CD8-positive, alpha-beta memory T cell (primary cell): Measurements from ENCODE around the gene PDZD7. TPM values are rescaled to one million over a fixed set of nuclear protein-coding genes. Genes with fewer than 3 reads are reported as not detected.

Experiments
- CTCF ChIA-PET: fragments of 350-600 bp; sonication (Branson Sonifier 250); formaldehyde crosslinking; loops from one replicate; lab custom pipeline; 2021; ENCODE audit warnings: antibody characterized with exemption; lab: Charles Lee
- POLR2A ChIA-PET: fragments of 350-600 bp; sonication (Branson Sonifier 250); formaldehyde crosslinking; loops from one replicate; lab custom pipeline; 2021; ENCODE audit warnings: antibody characterized with exemption; lab: Charles Lee
- DNase-seq, 5 donors: peaks; one replicate each; pipeline versions ENCODE4 v3.0.0 to v3.0.0-alpha.2; 2020 to 2022; ENCODE audit warnings: mixed read lengths in 1 of 5
- H3K27ac ChIP-seq: one replicate; pipeline ENCODE4 v1.7.0; 2013; ENCODE audit warnings: low read depth, mild to moderate bottlenecking, low read length, moderate library complexity
- H3K27me3 ChIP-seq: 2 replicates; pipeline ENCODE4 v1.7.0; 2013; ENCODE audit warnings: low read length, mild to moderate bottlenecking; ENCODE audit not compliant: insufficient read depth, poor library complexity, severe bottlenecking
- H3K36me3 ChIP-seq: 2 replicates; pipeline ENCODE4 v1.7.0; 2013; ENCODE audit warnings: mild to moderate bottlenecking, low read length, moderate library complexity; ENCODE audit not compliant: insufficient read depth
- H3K4me1 ChIP-seq: 2 replicates; pipeline ENCODE4 v1.7.0; 2013; ENCODE audit warnings: mild to moderate bottlenecking, low read length, moderate library complexity; ENCODE audit not compliant: insufficient read depth
- H3K4me3 ChIP-seq: 2 replicates; pipeline ENCODE4 v1.7.0; 2013; ENCODE audit warnings: mild to moderate bottlenecking, low read length
- H3K9me3 ChIP-seq: 2 replicates; pipeline ENCODE4 v1.7.0; 2013; ENCODE audit warnings: mild to moderate bottlenecking, low read length
- H3K27ac Mint-ChIP-seq, 8 donors: one replicate each; pipeline ENCODE4 v1.8.0; 2020 to 2021; ENCODE audit warnings: mixed read lengths in 8 of 8, mild to moderate bottlenecking in 6 of 8, inconsistent platforms in 3 of 8, moderate library complexity in 3 of 8
- H3K27me3 Mint-ChIP-seq, 2 donors: one replicate each; pipeline ENCODE4 v1.8.0; 2020 to 2021; ENCODE audit warnings: mixed read lengths in 2 of 2, mild to moderate bottlenecking in 1 of 2, moderate library complexity in 1 of 2
- H3K36me3 Mint-ChIP-seq, 3 donors: one replicate each; pipeline ENCODE4 v1.8.0; 2020 to 2021; ENCODE audit warnings: mixed read lengths in 3 of 3, inconsistent platforms in 1 of 3, mild to moderate bottlenecking in 1 of 3
- H3K4me1 Mint-ChIP-seq, 3 donors: one replicate each; pipeline ENCODE4 v1.8.0; 2020 to 2021; ENCODE audit warnings: mixed read lengths in 3 of 3, inconsistent platforms in 1 of 3, mild to moderate bottlenecking in 1 of 3
- H3K4me3 Mint-ChIP-seq, 7 donors: one replicate each; pipeline ENCODE4 v1.8.0; 2020 to 2021; ENCODE audit warnings: mixed read lengths in 7 of 7, mild to moderate bottlenecking in 6 of 7, moderate library complexity in 4 of 7, inconsistent platforms in 2 of 7
- H3K9me3 Mint-ChIP-seq, 5 donors: one replicate each; pipeline ENCODE4 v1.8.0; 2020 to 2022; ENCODE audit warnings: mixed read lengths in 5 of 5, mild to moderate bottlenecking in 3 of 5, moderate library complexity in 2 of 5, inconsistent platforms in 1 of 5
- polyA plus RNA-seq: library from polyadenylated mRNA; unstranded; fragments of 300-500 nt; fragmentation: Illumina TruSeq; gene quantifications from one replicate; pipeline ENCODE4 v1.2.3, GENCODE V29; 2021
- total RNA-seq, 2 experiments: library from RNA; stranded (reverse); gene quantifications; one replicate each; pipeline ENCODE4 v1.2.3, GENCODE V29; 2021

Gene PDZD7
- total and polyA plus RNA-seq, 3 experiments from 2014 or later = 0.23 to 0.33 (median 0.31) TPM

DNA sequence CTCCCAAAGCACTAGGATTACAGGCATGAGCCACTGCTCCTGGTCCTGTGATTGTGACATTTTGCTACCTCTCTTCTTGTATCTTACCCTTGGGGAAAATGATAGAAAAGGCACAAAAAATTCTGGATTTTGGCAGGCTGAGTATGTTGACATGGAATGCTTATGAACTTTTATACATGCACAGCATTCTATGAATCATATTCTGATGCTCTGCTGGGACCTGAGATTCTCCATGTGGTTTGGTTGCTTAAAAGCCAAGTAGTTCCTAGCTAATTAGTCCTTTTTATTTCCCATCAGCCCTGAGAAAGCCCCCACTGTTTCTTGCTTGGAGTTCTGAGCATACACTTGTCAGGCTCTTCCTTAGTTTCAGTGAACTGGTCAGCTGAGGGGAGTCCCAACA, 22.6 kb upstream of the PDZD7 start:
- ChIA-PET CTCF (interaction anchor here (0.8 to 19.6 kb wide), 5 partner anchors 8 to 89 kb away, joined by 3 to 258 read pairs (median 3); partner anchors contain the start of gene KAZALD1), POLR2A (no interaction called here)
- no peaks in the 10 kb centered on the region for H3K9me3 ChIP-seq
- Mint-ChIP-seq H3K9me3 (no peaks in the 10 kb centered on the region), H3K4me3 (no peak overlapping the region), H3K4me1 (peaks cover 9 to 18% (median 16%) of the 10 kb centered on the region in 3 donors), H3K36me3 (peaks cover 0 to 1% (median 0%) of the 10 kb centered on the region in 3 donors), H3K27me3 (peaks cover 27 to 28% of the 10 kb centered on the region in 2 donors), H3K27ac (no peak overlapping the region)
- no peak overlapping the region for H3K27ac ChIP-seq
- DNase-seq = no peak
- no peaks in the 10 kb centered on the region for H3K36me3 ChIP-seq
- peaks cover 24% of the 10 kb centered on the region for H3K27me3 ChIP-seq
- no peak overlapping the region for H3K4me3 ChIP-seq
- peaks cover 13% of the 10 kb centered on the region for H3K4me1 ChIP-seq

DNA sequence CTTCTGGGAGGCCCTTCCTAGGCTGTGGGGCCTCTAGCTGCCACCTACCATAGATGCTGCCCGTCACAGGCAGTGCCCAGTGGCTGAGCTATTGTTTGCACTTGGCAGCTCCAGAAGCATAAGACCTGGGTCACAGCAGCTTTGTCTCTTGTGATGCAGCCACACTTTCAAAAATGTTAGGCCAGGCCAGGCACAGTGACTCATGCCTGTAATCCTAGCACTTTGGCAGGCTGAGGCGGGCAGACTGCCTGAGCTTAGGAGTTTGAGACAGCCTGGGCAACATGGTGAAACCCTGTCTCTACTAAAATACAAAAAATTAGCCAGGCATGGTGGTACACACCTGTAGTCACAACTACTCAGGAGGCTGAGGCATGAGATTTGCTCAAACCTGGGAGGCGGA, 21.4 kb upstream of the PDZD7 start:
- Mint-ChIP-seq H3K27me3 (peaks cover 30 to 40% of the 10 kb centered on the region in 2 donors), H3K27ac (no peak overlapping the region), H3K9me3 (no peaks in the 10 kb centered on the region), H3K4me3 (no peak overlapping the region), H3K4me1 (peaks cover 12 to 21% (median 19%) of the 10 kb centered on the region in 3 donors), H3K36me3 (peaks cover 0 to 1% (median 0%) of the 10 kb centered on the region in 3 donors)
- Histone ChIP-seq H3K9me3 (no peaks in the 10 kb centered on the region), H3K27ac (no peak overlapping the region), H3K36me3 (no peaks in the 10 kb centered on the region), H3K4me1 (peaks cover 13% of the 10 kb centered on the region), H3K27me3 (peaks cover 25% of the 10 kb centered on the region), H3K4me3 (no peak overlapping the region)
- no peak for DNase-seq
- ChIA-PET POLR2A (interaction anchor here (0.6 to 0.8 kb wide), 2 partner anchors 21 to 845 kb away, joined by 3 to 5 read pairs; partner anchors contain the start of genes PDZD7 and SFXN3), CTCF (interaction anchor here (1.1 to 6.0 kb wide), 6 partner anchors 9 to 109 kb away, joined by 3 to 83 read pairs (median 10); partner anchors contain the start of gene KAZALD1)

DNA sequence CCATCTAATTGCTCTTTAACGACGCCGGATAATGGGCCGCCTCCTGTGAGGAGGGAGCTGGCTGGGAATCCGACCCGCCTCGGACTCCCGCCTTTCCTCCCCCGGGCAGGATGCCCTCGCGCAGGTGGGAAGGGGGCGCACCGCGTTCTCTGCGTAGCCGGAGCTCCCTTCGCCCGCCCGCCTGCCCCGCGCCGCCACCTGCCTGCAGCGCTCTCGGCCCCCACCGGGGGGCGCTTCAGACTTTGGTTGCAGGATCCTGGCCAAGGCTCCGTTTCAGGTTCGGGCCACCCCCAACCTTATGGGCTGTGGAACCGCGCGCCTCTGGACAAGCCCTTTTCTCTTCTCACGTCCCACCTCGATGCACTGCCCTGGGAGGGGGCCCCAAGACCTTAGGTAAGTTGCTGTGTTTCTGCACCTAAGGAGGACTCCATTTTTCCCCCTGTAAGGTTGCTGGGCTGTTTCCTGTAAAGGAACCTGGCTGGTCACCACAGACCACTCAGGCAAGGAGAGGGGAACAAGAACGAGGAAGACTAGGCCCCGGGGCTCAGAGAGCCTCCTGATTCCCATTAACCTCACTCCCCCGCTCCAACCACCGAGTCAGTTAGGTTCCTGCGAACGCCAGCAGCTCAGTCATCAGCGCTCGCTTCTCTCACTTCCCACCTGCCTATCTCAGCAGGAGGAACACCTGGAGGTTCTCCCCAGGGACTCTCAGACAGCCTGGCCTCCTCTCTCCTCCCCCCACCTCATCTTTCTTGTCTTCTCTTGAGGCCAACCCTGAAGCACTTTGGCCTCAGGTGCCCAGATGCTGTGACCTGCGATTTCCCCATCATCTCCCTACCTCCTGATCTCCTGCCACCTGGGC, 19.5 kb upstream of the PDZD7 start:
- Mint-ChIP-seq H3K27me3 (peaks cover 36 to 52% of the 10 kb centered on the region in 2 donors), H3K36me3 (no peaks in the 10 kb centered on the region), H3K4me1 (peaks cover 12 to 21% (median 19%) of the 10 kb centered on the region in 3 donors), H3K9me3 (no peaks in the 10 kb centered on the region), H3K27ac (peak overlapping the region in 1 of 8 donors; percentile 5), H3K4me3 (peak overlapping the region in 5 of 7 donors; percentile 9 to 62 (median 36))
- H3K9me3 ChIP-seq = no peaks in the 10 kb centered on the region
- H3K27me3 ChIP-seq = peaks cover 25% of the 10 kb centered on the region
- H3K27ac ChIP-seq = no peak overlapping the region
- H3K4me3 ChIP-seq = no peak overlapping the region
- DNase-seq = peak; percentile 70 to 82 (median 76)
- H3K36me3 ChIP-seq = no peaks in the 10 kb centered on the region
- ChIA-PET POLR2A (interaction anchor here (1.0 to 1.1 kb wide), 4 partner anchors 9 to 53 kb away, joined by 3 to 4 read pairs (median 3); no protein-coding TSS in a partner anchor), CTCF (interaction anchor here (0.8 to 6.0 kb wide), 17 partner anchors 10 to 154 kb away, joined by 3 to 83 read pairs (median 6); partner anchors contain the start of genes KAZALD1, MRPL43 and TWNK)
- H3K4me1 ChIP-seq = peaks cover 13% of the 10 kb centered on the region

DNA sequence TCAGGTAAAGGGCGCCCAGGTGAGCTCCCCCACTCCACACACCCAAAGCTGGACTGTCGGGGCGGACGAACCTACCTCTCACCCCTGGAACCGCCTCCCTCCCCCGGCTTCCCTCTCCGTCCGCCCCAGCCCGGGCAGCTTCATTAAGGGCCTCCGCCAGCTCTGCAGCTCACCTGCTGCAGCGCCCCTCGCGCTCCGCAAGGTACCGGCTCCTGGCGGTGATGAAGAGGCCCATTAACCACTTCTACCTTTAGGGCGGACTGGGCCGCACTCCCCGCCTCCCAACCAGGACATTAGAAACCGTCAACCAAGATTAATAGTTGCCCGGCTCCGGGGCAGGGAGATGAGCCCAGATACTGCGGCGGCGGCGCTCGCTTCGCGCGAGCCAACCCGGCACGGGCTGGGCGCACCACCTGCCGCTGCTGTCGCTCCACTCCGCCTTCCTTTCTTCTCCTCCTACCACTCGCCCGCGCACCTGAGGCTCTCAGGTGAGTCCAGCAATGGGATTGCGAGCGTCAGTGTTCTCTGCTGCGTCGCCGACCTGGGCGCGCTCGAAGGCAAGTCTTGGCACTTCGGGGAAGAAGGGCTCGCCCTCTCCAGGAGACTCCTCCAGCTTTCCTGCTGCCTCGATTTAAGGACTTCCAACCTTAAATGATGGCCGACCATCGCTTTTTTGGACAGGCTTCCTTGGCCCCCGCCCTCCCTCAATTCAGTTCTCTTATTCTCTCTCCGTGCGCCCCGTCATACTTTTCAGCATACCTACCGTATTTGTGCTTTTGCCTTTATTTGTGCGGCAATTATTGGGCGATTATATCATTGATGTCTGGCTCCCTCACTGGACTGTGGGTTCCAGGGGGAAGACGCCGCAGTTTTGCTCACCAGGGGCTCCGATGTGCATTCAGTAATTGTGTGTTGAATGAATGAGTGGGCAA, 17.3 kb upstream of the PDZD7 start:
- ChIA-PET POLR2A (no interaction called here), CTCF (interaction anchor here (1.0 to 6.0 kb wide), 6 partner anchors 8 to 50 kb away, joined by 3 to 83 read pairs (median 4); partner anchors contain the start of genes KAZALD1, LZTS2, PDZD7 and SFXN3)
- Histone ChIP-seq H3K9me3 (no peaks in the 10 kb centered on the region), H3K27me3 (peaks cover 25% of the 10 kb centered on the region), H3K4me1 (peaks cover 17% of the 10 kb centered on the region), H3K27ac (no peak overlapping the region), H3K36me3 (no peaks in the 10 kb centered on the region), H3K4me3 (no peak overlapping the region)
- no peak for DNase-seq
- H3K27me3 Mint-ChIP-seq = peaks cover 34 to 52% of the 10 kb centered on the region in 2 donors
- peaks cover 15 to 25% (median 23%) of the 10 kb centered on the region in 3 donors for H3K4me1 Mint-ChIP-seq
- H3K9me3 Mint-ChIP-seq = no peaks in the 10 kb centered on the region
- H3K4me3 Mint-ChIP-seq = no peak overlapping the region
- no peaks in the 10 kb centered on the region for H3K36me3 Mint-ChIP-seq
- no peak overlapping the region for H3K27ac Mint-ChIP-seq

DNA sequence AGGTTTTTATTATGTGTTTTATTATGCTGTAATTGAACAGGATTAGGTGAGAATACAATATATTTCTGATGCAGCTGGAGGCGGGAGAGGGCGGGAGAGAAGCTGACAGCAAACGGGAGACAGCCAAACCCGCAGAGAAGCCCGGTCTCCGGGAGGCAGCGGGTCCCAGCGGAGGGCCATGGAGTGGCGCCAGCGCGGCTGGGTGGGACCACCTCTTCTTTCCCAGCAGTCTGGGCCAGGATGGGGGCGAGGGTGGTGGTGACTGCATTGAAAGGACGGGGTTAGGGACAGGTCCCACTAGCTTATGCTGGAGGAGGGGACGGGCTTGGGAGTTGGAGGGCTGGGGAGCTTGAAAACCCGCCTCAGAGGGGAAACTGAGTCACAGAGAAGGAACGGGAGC, 16.3 kb upstream of the PDZD7 start:
- POLR2A ChIA-PET = no interaction called here
- H3K9me3 Mint-ChIP-seq = no peaks in the 10 kb centered on the region
- CTCF ChIA-PET = interaction anchor here (1.0 to 1.5 kb wide), 5 partner anchors 9 to 49 kb away, joined by 3 to 6 read pairs (median 3); partner anchors contain the start of genes LZTS2, PDZD7 and SFXN3
- Histone ChIP-seq H3K4me3 (no peak overlapping the region), H3K27ac (no peak overlapping the region), H3K9me3 (no peaks in the 10 kb centered on the region), H3K36me3 (no peaks in the 10 kb centered on the region), H3K4me1 (peaks cover 23% of the 10 kb centered on the region), H3K27me3 (peaks cover 25% of the 10 kb centered on the region)
- no peak overlapping the region for H3K27ac Mint-ChIP-seq
- no peak for DNase-seq
- H3K27me3 Mint-ChIP-seq = peaks cover 34 to 52% of the 10 kb centered on the region in 2 donors
- peaks cover 0 to 3% (median 0%) of the 10 kb centered on the region in 3 donors for H3K36me3 Mint-ChIP-seq
- H3K4me3 Mint-ChIP-seq = no peak overlapping the region
- peaks cover 25 to 34% (median 33%) of the 10 kb centered on the region in 3 donors for H3K4me1 Mint-ChIP-seq

DNA sequence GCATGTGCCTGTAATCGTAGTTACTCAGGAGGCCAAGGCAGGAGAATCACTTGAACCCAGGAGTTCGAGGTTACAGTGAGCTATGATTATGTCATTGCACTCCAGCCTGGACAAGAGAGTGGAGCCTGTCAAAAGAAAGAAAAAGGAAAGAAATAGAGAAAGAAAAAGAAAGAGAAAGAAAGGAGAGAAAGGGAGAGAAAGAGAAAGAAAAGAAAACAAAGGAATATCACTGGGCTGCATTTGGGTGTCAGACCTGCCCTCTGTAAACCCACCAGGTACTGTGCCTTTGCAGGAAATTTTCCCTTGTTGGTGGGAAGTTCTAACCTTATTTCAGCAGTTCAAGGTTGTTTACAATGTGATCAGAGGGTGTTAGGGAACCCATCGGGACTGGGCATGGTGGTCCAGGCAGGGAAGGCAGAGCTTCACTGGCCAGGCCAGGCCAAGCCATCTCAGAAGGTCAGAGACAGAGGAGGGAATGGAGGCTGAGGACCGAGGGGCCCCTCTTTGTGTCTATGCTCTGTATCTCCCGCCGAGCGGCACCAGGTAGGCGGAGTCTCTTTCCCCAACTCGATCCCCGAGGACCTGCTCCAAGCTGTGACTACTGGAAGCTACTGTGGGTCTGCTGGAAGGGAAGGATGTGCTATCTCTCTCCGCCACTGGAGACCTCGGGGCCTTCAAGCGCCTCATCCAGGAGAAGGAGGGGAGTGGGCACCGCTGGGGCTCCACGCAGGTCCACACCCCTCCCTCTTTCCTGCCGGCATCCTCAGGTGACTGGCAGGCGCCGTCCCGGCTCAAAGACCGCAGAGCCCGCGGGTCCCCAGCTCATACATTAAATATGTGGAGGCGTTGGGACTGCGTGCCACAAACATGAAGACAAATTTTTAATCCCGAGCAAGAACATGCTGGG, 15.7 kb upstream of the PDZD7 start:
- peaks cover 28 to 41% (median 35%) of the 10 kb centered on the region in 3 donors for H3K4me1 Mint-ChIP-seq
- H3K4me1 ChIP-seq = peaks cover 26% of the 10 kb centered on the region
- CTCF ChIA-PET = interaction anchor here (0.9 to 1.5 kb wide), 5 partner anchors 10 to 50 kb away, joined by 3 to 6 read pairs (median 3); partner anchors contain the start of gene LZTS2
- H3K27me3 ChIP-seq = peaks cover 25% of the 10 kb centered on the region
- no peaks in the 10 kb centered on the region for H3K9me3 Mint-ChIP-seq
- no peaks in the 10 kb centered on the region for H3K36me3 ChIP-seq
- no peak overlapping the region for H3K27ac ChIP-seq
- DNase-seq = no peak
- peaks cover 34 to 52% of the 10 kb centered on the region in 2 donors for H3K27me3 Mint-ChIP-seq
- H3K4me3 ChIP-seq = no peak overlapping the region
- H3K36me3 Mint-ChIP-seq = peaks cover 0 to 3% (median 0%) of the 10 kb centered on the region in 3 donors
- no peak overlapping the region for H3K4me3 Mint-ChIP-seq
- H3K9me3 ChIP-seq = no peaks in the 10 kb centered on the region
- POLR2A ChIA-PET = no interaction called here
- no peak overlapping the region for H3K27ac Mint-ChIP-seq
